GM20000 (cell line): ENCODE measurements around the gene YPEL5.
"Not testable (repeated sequence)": the region's sequence is repeated elsewhere in the genome, so short reads cannot be mapped to it uniquely, and the experiment has no call there.

ENCODE experiments used
- DNase-seq: peaks from one replicate; pipeline ENCODE4 v3.0.0; 2012; ENCODE audit warnings: low spot score
- CTCF ChIP-seq: IDR thresholded peaks from 2 replicates; pipeline ENCODE4 v1.5.1; 2012; ENCODE audit warnings: mild to moderate bottlenecking, control low read depth; ENCODE audit errors: extremely low read depth, missing control alignments

The YPEL5 gene

GRCh38 chr2:30108851-30109250, 38.0 kb upstream of the YPEL5 start:
- TF ChIP-seq CTCF = no peak

GRCh38 chr2:30109856-30110255, 37.0 kb upstream of the YPEL5 start:
- no peak for DNase-seq
- no peak for TF ChIP-seq CTCF

More at GRCh38 chr2:30108851-30109250, 38.0 kb upstream of the YPEL5 start:
- DNase-seq = no peak

GRCh38 chr2:30110773-30111172, 36.0 kb upstream of the YPEL5 start:
- TF ChIP-seq CTCF = no peak
- no peak for DNase-seq

- not testable (repeated sequence) for DNase-seq
Observed at GRCh38 chr2:30111186-30111585, 35.6 kb upstream of the YPEL5 start.

GRCh38 chr2:30112561-30112960, 34.2 kb upstream of the YPEL5 start:
- no peak for DNase-seq
- no peak for TF ChIP-seq CTCF

- DNase-seq = no peak
- no peak for TF ChIP-seq CTCF
Observed at GRCh38 chr2:30113617-30114293, 33.1 kb upstream of the YPEL5 start.

- peak; percentile 66 for DNase-seq
- TF ChIP-seq CTCF = peak; percentile 86
Observed at GRCh38 chr2:30115141-30115980, 31.4 kb upstream of the YPEL5 start.
